Fibroblast of mammary gland (primary cell): ENCODE measurements around the gene MUC2.

Experiments used
- DNase-seq: peaks from one replicate; pipeline ENCODE4 v3.0.0-alpha.2; 2010; ENCODE audit warnings: low read depth
- H3K4me3 ChIP-seq: 2 replicates; pipeline ENCODE4 v1.5.1; 2011; ENCODE audit warnings: low read depth, mild to moderate bottlenecking, low read length, moderate library complexity; ENCODE audit not compliant: control insufficient read depth
- TF ChIP-seq, protein P1 (sequence below): conservative IDR thresholded peaks from 2 replicates; pipeline ENCODE4 v1.5.1; 2011; ENCODE audit warnings: low read depth, low read length, inconsistent platforms; ENCODE audit not compliant: control insufficient read depth, insufficient read depth

Gene MUC2

DNA sequence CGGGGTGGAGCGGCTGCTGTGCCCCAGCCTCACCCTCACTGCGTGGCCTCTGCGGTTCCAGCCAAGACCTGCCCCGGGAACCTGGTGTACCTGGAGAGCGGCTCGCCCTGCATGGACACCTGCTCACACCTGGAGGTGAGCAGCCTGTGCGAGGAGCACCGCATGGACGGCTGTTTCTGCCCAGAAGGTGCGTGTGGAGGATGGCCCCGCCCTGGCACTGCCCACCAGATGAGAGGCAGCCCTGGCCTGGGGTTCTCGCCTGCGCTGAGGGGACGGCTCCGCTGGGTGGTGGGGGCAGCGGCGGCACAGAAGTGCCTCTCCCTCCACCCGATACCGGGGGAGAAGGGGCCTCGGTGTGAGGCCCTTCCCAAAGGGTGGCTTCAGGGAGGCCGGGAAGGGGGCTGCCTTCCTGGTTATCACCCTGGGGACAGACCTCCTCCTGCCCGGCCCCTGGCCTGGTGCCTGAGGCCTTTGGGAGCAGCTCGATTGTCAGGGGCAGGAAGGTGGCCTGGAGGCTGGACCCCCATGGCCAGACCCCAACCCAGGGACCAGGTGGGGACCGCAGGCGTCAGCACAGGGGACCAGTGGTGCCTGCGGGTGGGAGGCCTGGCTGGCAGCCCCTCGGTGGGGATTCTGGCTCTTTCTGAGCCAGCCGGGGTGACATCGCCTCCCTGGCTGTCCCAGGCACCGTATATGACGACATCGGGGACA, 7.1 kb downstream of the MUC2 start:
- DNase-seq, result no peak
- H3K4me3 ChIP-seq, result no peak overlapping the region
- TF ChIP-seq, protein P1, sequence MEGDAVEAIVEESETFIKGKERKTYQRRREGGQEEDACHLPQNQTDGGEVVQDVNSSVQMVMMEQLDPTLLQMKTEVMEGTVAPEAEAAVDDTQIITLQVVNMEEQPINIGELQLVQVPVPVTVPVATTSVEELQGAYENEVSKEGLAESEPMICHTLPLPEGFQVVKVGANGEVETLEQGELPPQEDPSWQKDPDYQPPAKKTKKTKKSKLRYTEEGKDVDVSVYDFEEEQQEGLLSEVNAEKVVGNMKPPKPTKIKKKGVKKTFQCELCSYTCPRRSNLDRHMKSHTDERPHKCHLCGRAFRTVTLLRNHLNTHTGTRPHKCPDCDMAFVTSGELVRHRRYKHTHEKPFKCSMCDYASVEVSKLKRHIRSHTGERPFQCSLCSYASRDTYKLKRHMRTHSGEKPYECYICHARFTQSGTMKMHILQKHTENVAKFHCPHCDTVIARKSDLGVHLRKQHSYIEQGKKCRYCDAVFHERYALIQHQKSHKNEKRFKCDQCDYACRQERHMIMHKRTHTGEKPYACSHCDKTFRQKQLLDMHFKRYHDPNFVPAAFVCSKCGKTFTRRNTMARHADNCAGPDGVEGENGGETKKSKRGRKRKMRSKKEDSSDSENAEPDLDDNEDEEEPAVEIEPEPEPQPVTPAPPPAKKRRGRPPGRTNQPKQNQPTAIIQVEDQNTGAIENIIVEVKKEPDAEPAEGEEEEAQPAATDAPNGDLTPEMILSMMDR, result no peak

DNA sequence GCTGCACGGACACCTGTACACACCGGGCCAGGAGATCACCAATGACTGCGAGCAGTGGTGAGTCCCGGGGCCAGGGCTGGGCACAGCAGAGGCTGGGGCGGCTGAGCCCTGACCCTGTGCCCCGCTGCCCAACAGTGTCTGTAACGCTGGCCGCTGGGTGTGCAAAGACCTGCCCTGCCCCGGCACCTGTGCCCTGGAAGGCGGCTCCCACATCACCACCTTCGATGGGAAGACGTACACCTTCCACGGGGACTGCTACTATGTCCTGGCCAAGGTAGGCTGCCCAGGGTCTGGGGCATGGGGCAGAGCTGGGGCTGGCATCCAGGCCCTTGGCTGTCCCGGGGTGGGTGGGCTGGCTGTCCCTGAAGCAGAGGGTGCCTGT, 7.7 kb downstream of the MUC2 start:
- TF ChIP-seq, protein P1, result no peak
- H3K4me3 ChIP-seq, result no peak overlapping the region
- no peak for DNase-seq

DNA sequence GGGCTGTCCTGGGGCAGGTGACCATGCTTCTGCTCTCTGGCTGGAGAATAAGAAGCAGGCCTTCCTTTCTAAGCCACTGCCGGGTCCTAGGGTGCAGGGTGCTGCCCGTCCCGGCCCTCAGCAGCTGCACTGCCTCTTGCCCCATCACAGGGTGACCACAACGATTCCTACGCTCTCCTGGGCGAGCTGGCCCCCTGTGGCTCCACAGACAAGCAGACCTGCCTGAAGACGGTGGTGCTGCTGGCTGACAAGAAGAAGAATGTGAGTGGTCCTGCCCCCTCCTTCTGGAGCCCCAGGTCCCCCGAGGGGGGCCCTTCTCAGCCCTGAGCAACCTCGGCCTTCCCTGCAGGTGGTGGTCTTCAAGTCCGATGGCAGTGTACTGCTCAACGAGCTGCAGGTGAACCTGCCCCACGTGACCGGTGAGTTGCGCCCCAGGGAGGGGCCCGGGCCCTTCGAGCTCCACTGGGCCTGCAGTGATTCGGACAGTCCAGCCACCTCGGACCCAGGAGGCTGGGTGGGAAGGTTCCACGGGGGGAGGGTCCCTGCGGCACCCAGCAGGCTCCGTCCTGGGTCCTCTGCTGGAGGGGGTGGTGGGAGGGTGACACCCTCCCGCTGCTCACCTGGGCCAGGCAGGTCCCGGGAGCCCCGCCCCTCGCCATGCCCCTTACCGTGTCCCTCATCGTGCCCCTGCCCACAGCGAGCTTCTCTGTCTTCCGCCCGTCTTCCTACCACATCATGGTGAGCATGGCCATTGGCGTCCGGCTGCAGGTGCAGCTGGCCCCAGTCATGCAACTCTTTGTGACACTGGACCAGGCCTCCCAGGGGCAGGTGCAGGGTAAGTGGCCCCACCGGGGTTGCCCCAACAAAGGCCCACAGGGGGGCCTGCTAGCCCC, 8.3 kb downstream of the MUC2 start:
- no peak overlapping the region for H3K4me3 ChIP-seq
- no peak for DNase-seq
- TF ChIP-seq, protein P1, result no peak

DNA sequence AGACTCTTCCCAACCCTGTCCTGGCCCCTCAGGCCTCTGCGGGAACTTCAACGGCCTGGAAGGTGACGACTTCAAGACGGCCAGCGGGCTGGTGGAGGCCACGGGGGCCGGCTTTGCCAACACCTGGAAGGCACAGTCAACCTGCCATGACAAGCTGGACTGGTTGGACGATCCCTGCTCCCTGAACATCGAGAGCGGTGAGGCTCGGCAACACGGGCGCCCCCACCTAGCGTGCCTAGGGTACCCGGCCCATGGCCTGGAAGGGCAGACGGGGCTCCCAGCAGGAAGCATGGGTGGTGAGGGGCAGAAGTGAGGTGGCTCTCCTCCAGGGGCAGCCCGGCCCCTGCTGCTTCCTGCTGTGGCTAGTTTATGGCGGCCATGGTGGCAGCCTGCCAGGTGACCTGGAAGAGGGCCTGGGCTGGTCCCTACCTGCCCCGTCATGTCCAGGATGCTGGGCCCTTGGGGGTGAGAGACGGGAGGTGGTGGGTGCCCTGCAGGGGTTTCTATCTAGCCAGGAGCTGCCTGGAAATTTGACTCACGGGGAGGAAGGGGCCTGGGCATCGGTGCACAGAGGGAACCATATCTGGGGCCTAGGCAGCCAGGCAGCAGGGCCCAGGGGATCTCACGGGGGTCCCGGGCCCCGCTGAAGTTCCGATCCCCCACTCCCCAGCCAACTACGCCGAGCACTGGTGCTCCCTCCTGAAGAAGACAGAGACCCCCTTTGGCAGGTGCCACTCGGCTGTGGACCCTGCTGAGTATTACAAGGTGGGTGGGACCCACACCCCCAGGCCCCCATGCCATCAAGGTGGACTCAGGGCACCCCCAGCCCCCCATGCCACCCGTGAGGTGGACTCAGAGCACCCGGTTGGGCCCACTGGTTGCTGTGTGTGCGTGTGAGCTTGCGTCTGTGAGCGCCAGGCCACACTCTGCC, 9.2 kb downstream of the MUC2 start:
- TF ChIP-seq, protein P1, result no peak
- no peak overlapping the region for H3K4me3 ChIP-seq
- no peak for DNase-seq

DNA sequence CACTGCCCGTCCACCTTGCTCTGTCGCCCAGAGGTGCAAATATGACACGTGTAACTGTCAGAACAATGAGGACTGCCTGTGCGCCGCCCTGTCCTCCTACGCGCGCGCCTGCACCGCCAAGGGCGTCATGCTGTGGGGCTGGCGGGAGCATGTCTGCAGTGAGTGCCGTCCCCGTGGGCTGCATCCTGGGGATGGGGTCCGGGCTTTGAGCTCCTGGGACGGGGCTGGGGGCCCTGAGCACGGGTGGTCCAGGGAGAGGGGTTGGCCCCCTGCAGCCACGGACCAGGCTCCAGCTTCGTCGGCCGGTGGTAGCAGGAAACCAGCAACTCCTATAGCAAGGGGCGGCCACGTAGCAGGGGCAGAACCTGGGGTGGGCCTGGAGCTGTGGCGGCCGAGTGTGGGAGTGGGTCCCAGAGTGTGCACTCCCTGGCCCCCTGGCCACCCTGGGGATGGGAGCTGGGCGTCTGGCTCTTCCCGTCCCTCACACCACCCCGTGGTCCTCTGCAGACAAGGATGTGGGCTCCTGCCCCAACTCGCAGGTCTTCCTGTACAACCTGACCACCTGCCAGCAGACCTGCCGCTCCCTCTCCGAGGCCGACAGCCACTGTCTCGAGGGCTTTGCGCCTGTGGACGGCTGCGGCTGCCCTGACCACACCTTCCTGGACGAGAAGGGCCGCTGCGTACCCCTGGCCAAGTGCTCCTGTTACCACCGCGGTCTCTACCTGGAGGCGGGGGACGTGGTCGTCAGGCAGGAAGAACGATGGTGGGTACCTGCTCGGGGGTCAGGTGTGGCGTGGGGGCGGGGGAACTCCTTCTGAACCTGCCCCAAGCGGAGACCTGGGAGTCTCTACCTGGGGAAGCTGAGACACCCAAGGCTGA, 10.1 kb downstream of the MUC2 start:
- TF ChIP-seq, protein P1, result no peak
- DNase-seq, result no peak
- H3K4me3 ChIP-seq, result no peak overlapping the region
